GM10248 (cell line): ENCODE measurements around the gene KISS1.

Experiments used
- CTCF ChIA-PET: fragments of 300-600 bp; sonication (Branson Sonifier 250); formaldehyde crosslinking; extraction: SDS; loops from one replicate; lab custom pipeline; 2021; ENCODE audit warnings: antibody characterized with exemption; lab: Yijun Ruan, JAX
- POLR2A ChIA-PET: fragments of 350-650 bp; sonication (Branson Sonifier 250); formaldehyde crosslinking; extraction: SDS; loops from one replicate; lab custom pipeline; 2020; ENCODE audit warnings: antibody characterized with exemption; lab: Yijun Ruan, JAX
- DNase-seq: peaks from one replicate; pipeline ENCODE4 v3.0.0; 2012; ENCODE audit errors: extremely low spot score
- CTCF ChIP-seq: IDR thresholded peaks from 2 replicates; pipeline ENCODE4 v1.5.1; 2012; ENCODE audit warnings: mild to moderate bottlenecking, low read depth; ENCODE audit errors: extremely low read depth, missing control alignments, control extremely low read depth

The KISS1 gene

GRCh38 chr1:204202481-204202880, 6.2 kb upstream of the KISS1 start:
- ChIA-PET CTCF (interaction anchor here (1.2 kb wide), 1 partner anchor 40 kb away, joined by 3 read pairs; no protein-coding TSS in a partner anchor), POLR2A (no interaction called here)
- DNase-seq = no peak
- TF ChIP-seq CTCF = no peak

GRCh38 chr1:204201348-204202040, 5.2 kb upstream of the KISS1 start:
- ChIA-PET CTCF (interaction anchor here (2.5 kb wide), 1 partner anchor 39 kb away, joined by 7 read pairs; no protein-coding TSS in a partner anchor), POLR2A (no interaction called here)
- DNase-seq = no peak
- TF ChIP-seq CTCF = no peak

GRCh38 chr1:204199579-204199978, 3.3 kb upstream of the KISS1 start:
- ChIA-PET POLR2A (no interaction called here), CTCF (interaction anchor here (2.5 kb wide), 1 partner anchor 37 kb away, joined by 7 read pairs; no protein-coding TSS in a partner anchor)
- no peak for TF ChIP-seq CTCF
- DNase-seq = no peak

- DNase-seq = no peak
Measured at GRCh38 chr1:204198348-204199340, 2.4 kb upstream of the KISS1 start.

GRCh38 chr1:204197068-204197467, 777 bp upstream of the KISS1 start:
- ChIA-PET POLR2A (interaction anchor here (0.6 kb wide), 1 partner anchor 336 kb away, joined by 3 read pairs; no protein-coding TSS in a partner anchor), CTCF (interaction anchor here (2.0 to 2.7 kb wide), 2 partner anchors 10 to 34 kb away, joined by 10 to 14 read pairs; no protein-coding TSS in a partner anchor)
- DNase-seq = no peak
- TF ChIP-seq CTCF = no peak

More at GRCh38 chr1:204198348-204199340, 2.4 kb upstream of the KISS1 start:
- TF ChIP-seq CTCF = no peak
- ChIA-PET CTCF (interaction anchor here (0.7 to 2.7 kb wide), 6 partner anchors 8 to 200 kb away, joined by 3 to 14 read pairs (median 4); no protein-coding TSS in a partner anchor), POLR2A (no interaction called here)

GRCh38 chr1:204194771-204195170, 1.5 kb downstream of the KISS1 start:
- no peak for TF ChIP-seq CTCF
- ChIA-PET CTCF (interaction anchor here (7.3 kb wide), 1 partner anchor 11 kb away, joined by 46 read pairs; no protein-coding TSS in a partner anchor), POLR2A (no interaction called here)
- DNase-seq = no peak
